ENCODE results near the gene ING5.

ING5 gene

GRCh38 chr2:241768850-241769249, 67.0 kb downstream of the ING5 start:
- no peaks in the 10 kb centered on the region for H3K9me2 ChIP-seq (ENCODE audit: low read depth, low read length)
- H3K4me3 ChIP-seq (ENCODE audit: low read depth, low read length, poor library complexity, severe bottlenecking), result no peak overlapping the region
- no peaks in the 10 kb centered on the region for H4K20me1 ChIP-seq (ENCODE audit: insufficient read depth, low read length)
- no peaks in the 10 kb centered on the region; the same call in 1 of the 2 replicates for H3K36me3 ChIP-seq (ENCODE audit: insufficient read depth, low read length)
- H2AFZ ChIP-seq (ENCODE audit: low read length), result no peak overlapping the region
- no peak overlapping the region for H3K27ac ChIP-seq (ENCODE audit: low read depth, low read length, poor library complexity, severe bottlenecking)
- H3K27me3 ChIP-seq (ENCODE audit: insufficient read depth, low read length), result 0 out of 2 replicates have a peak, but pooled peaks cover 5% of the 10 kb centered on the region
- no peaks in the 10 kb centered on the region for H3K79me2 ChIP-seq (ENCODE audit: insufficient read depth, low read length)
- H3K9me3 ChIP-seq (ENCODE audit: low read length), result no peaks in the 10 kb centered on the region
- H3K4me1 ChIP-seq (ENCODE audit: insufficient read depth, low read length, severe bottlenecking), result peaks cover 6% of the 10 kb centered on the region
- TF ChIP-seq CTCF (IDR thresholded peaks at IDR 0.05; ENCODE audit: low read length) (no peak), EZH2 (IDR thresholded peaks at IDR 0.05; ENCODE audit: borderline replicate concordance, low read length) (no peak)
- H3F3A ChIP-seq (ENCODE audit: insufficient read depth, low read length), result no peaks in the 10 kb centered on the region
- no peak overlapping the region for H3K9ac ChIP-seq (ENCODE audit: low read length)
- no peak overlapping the region for H3K4me2 ChIP-seq (ENCODE audit: low read length)

GRCh38 chr2:241769819-241770184, 68.0 kb downstream of the ING5 start:
- H2AFZ ChIP-seq (ENCODE audit: low read length), result no peak overlapping the region
- H3K36me3 ChIP-seq (ENCODE audit: insufficient read depth, low read length), result no peaks in the 10 kb centered on the region; the same call in 1 of the 2 replicates
- TF ChIP-seq EZH2 (IDR thresholded peaks at IDR 0.05; ENCODE audit: borderline replicate concordance, low read length) (no peak), CTCF (IDR thresholded peaks at IDR 0.05; ENCODE audit: low read length) (no peak)
- H3K9me2 ChIP-seq (ENCODE audit: low read depth, low read length), result no peaks in the 10 kb centered on the region
- no peaks in the 10 kb centered on the region for H3K79me2 ChIP-seq (ENCODE audit: insufficient read depth, low read length)
- no peaks in the 10 kb centered on the region for H4K20me1 ChIP-seq (ENCODE audit: insufficient read depth, low read length)
- H3K27me3 ChIP-seq (ENCODE audit: insufficient read depth, low read length), result 0 out of 2 replicates have a peak, but pooled peaks cover 5% of the 10 kb centered on the region
- no peaks in the 10 kb centered on the region for H3F3A ChIP-seq (ENCODE audit: insufficient read depth, low read length)
- peaks cover 6% of the 10 kb centered on the region for H3K4me1 ChIP-seq (ENCODE audit: insufficient read depth, low read length, severe bottlenecking)
- no peak overlapping the region for H3K4me2 ChIP-seq (ENCODE audit: low read length)
- no peak overlapping the region for H3K9ac ChIP-seq (ENCODE audit: low read length)
- no peak overlapping the region for H3K27ac ChIP-seq (ENCODE audit: low read depth, low read length, poor library complexity, severe bottlenecking)
- H3K4me3 ChIP-seq (ENCODE audit: low read depth, low read length, poor library complexity, severe bottlenecking), result no peak overlapping the region
- H3K9me3 ChIP-seq (ENCODE audit: low read length), result no peaks in the 10 kb centered on the region

GRCh38 chr2:241770185-241770935, 68.5 kb downstream of the ING5 start:
- no peak overlapping the region for H2AFZ ChIP-seq (ENCODE audit: low read length)
- H3K9ac ChIP-seq (ENCODE audit: low read length), result no peak overlapping the region
- peaks cover 6% of the 10 kb centered on the region for H3K4me1 ChIP-seq (ENCODE audit: insufficient read depth, low read length, severe bottlenecking)
- H3F3A ChIP-seq (ENCODE audit: insufficient read depth, low read length), result no peaks in the 10 kb centered on the region
- TF ChIP-seq CTCF (IDR thresholded peaks at IDR 0.05; ENCODE audit: low read length) (no peak), EZH2 (IDR thresholded peaks at IDR 0.05; ENCODE audit: borderline replicate concordance, low read length) (no peak)
- H3K79me2 ChIP-seq (ENCODE audit: insufficient read depth, low read length), result no peaks in the 10 kb centered on the region
- no peaks in the 10 kb centered on the region for H4K20me1 ChIP-seq (ENCODE audit: insufficient read depth, low read length)
- no peaks in the 10 kb centered on the region for H3K9me2 ChIP-seq (ENCODE audit: low read depth, low read length)
- no peak overlapping the region for H3K4me2 ChIP-seq (ENCODE audit: low read length)
- 0 out of 2 replicates have a peak, but pooled peaks cover 5% of the 10 kb centered on the region for H3K27me3 ChIP-seq (ENCODE audit: insufficient read depth, low read length)
- no peak overlapping the region for H3K4me3 ChIP-seq (ENCODE audit: low read depth, low read length, poor library complexity, severe bottlenecking)
- H3K9me3 ChIP-seq (ENCODE audit: low read length), result no peaks in the 10 kb centered on the region
- H3K27ac ChIP-seq (ENCODE audit: low read depth, low read length, poor library complexity, severe bottlenecking), result no peak overlapping the region
- no peaks in the 10 kb centered on the region; the same call in 1 of the 2 replicates for H3K36me3 ChIP-seq (ENCODE audit: insufficient read depth, low read length)
